Progenitor cell of endocrine pancreas (in vitro differentiated cells): ENCODE measurements around the gene PPP3R1. TPM values are rescaled to one million over a fixed set of nuclear protein-coding genes. Genes with fewer than 3 reads are reported as not detected.

Experiments used
- DNase-seq: peaks from one replicate; pipeline ENCODE4 v3.0.0; 2021; ENCODE audit warnings: low spot score; ENCODE audit not compliant: unreplicated experiment
- H3K27ac Mint-ChIP-seq: 2 replicates; pipeline ENCODE4 v1.8.0; 2021; ENCODE audit warnings: mild to moderate bottlenecking, moderate library complexity, mixed read lengths
- H3K27me3 Mint-ChIP-seq: 2 replicates; pipeline ENCODE4 v1.8.0; 2021; ENCODE audit warnings: mixed read lengths
- H3K36me3 Mint-ChIP-seq: 2 replicates; pipeline ENCODE4 v1.8.0; 2022; ENCODE audit warnings: mixed read lengths; ENCODE audit not compliant: insufficient read depth
- H3K4me1 Mint-ChIP-seq: 2 replicates; pipeline ENCODE4 v1.8.0; 2021; ENCODE audit warnings: low read depth, mixed read lengths
- H3K4me3 Mint-ChIP-seq: 2 replicates; pipeline ENCODE4 v1.8.0; 2021; ENCODE audit warnings: low read depth, mild to moderate bottlenecking, moderate library complexity, mixed read lengths
- H3K9me3 Mint-ChIP-seq: 2 replicates; pipeline ENCODE4 v1.8.0; 2021; ENCODE audit warnings: low read depth, mixed read lengths
- total RNA-seq: library from RNA; stranded (reverse); gene quantifications from 2 replicates; pipeline ENCODE4 v1.2.1, GENCODE V29; 2021
- TF ChIP-seq, protein P1 (sequence below): fragments of 200-600 bp; sonication (generic); IDR thresholded peaks from one replicate; pipeline ENCODE4 v1.5.0; 2021; ENCODE audit warnings: antibody characterized with exemption, mild to moderate bottlenecking; ENCODE audit not compliant: unreplicated experiment

Gene PPP3R1
- total RNA-seq, 1 donor from 2014 or later: 48.5 TPM

DNA sequence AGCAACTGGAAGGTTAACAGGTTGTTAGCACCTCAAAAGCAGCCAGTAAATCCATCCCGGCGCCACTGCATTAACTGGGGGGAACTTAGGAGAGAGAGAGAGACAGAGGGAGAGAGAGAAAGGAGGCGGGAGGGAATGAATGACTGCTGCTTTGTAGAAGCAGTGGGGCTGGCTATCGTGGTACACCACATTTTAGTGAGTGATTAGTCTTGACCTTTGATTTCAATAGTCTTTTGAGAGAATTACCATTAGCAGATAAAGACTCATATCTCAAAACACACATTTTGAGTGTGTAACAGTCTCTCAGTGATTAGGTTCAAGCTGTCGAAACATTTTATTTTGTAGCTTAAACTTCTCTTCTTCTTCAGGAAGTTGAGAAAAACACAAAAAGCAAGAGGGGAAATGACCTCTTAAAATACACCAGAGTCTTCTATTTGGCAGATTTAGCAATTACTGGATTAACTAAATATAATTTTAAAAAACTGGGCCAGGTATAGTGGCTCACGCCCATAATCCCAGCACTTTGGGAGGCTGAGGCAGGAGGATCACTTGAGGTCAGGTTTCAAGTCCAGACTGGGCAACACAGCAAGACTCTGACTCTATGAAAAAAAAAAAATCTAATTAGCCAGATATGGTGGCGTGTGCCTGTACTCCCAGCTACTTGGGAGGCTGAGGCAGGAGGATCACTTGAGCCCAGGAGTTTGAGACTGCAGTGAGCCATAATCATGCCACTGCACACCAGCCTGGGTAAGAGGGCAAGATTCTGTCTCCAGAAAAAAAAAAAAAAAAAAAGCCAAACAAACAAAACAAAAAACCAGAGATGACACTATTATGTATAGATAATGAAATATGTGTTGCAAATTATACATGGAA is 116.6 kb downstream of the PPP3R1 start:
- peaks cover 7% of the 10 kb centered on the region for H3K36me3 Mint-ChIP-seq
- H3K9me3 Mint-ChIP-seq: no peaks in the 10 kb centered on the region
- no peaks in the 10 kb centered on the region for H3K27me3 Mint-ChIP-seq
- TF ChIP-seq, protein P1, sequence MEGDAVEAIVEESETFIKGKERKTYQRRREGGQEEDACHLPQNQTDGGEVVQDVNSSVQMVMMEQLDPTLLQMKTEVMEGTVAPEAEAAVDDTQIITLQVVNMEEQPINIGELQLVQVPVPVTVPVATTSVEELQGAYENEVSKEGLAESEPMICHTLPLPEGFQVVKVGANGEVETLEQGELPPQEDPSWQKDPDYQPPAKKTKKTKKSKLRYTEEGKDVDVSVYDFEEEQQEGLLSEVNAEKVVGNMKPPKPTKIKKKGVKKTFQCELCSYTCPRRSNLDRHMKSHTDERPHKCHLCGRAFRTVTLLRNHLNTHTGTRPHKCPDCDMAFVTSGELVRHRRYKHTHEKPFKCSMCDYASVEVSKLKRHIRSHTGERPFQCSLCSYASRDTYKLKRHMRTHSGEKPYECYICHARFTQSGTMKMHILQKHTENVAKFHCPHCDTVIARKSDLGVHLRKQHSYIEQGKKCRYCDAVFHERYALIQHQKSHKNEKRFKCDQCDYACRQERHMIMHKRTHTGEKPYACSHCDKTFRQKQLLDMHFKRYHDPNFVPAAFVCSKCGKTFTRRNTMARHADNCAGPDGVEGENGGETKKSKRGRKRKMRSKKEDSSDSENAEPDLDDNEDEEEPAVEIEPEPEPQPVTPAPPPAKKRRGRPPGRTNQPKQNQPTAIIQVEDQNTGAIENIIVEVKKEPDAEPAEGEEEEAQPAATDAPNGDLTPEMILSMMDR: no peak
- no peak for DNase-seq
- peaks cover 5% of the 10 kb centered on the region for H3K4me1 Mint-ChIP-seq
- H3K27ac Mint-ChIP-seq: no peak overlapping the region
- no peak overlapping the region for H3K4me3 Mint-ChIP-seq

DNA sequence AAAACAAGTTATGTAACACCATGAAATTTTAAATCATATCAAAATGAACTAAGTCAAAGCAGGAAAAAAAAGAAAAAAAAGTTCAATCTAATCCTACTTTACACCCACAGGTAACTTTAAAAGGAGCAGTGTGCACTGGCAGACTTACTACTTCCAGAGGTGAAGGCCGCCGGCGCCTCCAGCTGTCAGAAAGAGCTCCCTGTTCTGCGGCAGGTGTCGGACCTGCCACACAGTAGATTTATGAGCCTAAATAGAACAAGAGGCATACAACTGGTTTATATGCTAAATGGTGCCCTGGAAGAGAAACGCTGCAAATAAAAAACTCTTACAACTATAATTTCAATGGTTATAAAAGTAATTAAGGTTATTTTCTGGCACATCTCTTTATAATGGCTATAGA is 117.8 kb downstream of the PPP3R1 start:
- no peak for DNase-seq
- Mint-ChIP-seq H3K27ac (peak overlapping the region; percentile 29), H3K27me3 (no peaks in the 10 kb centered on the region), H3K4me1 (peaks cover 5% of the 10 kb centered on the region), H3K9me3 (no peaks in the 10 kb centered on the region), H3K4me3 (no peak overlapping the region), H3K36me3 (peaks cover 8% of the 10 kb centered on the region)
- TF ChIP-seq, protein P1: no peak

DNA sequence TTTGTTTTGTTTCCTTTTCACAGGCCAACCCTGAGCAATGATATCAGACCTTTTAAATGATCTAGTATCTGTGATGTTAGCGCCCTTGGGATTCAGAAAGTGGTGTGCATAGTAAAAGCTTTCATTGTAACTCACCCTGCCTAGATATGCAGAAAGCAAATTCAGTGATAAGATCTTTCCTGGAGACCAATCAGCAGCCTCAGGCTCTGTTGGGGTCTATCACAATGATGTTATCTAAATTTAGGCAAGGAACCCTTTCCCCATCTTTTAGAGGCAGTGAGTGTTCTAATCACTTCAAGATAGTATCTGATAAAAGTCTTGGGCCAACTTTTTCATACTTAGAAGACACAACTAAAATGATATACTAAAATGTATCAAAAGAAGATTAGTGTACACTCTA is 118.2 kb downstream of the PPP3R1 start:
- Mint-ChIP-seq H3K4me1 (peaks cover 5% of the 10 kb centered on the region), H3K36me3 (peaks cover 8% of the 10 kb centered on the region), H3K27ac (no peak overlapping the region), H3K27me3 (no peaks in the 10 kb centered on the region), H3K4me3 (no peak overlapping the region), H3K9me3 (no peaks in the 10 kb centered on the region)
- TF ChIP-seq, protein P1: no peak
- DNase-seq: no peak

Other genes with a start within 250 kb of the PPP3R1 start
- gene C1D, start 189.5 kb downstream of the PPP3R1 start, total RNA-seq: 17.7 and 19.0 TPM in 2 replicates
- gene PNO1, start 94.6 kb downstream of the PPP3R1 start, total RNA-seq: 12.8 and 16.2 TPM in 2 replicates
- gene CNRIP1, start 67.4 kb upstream of the PPP3R1 start, total RNA-seq: not detected in 2 replicates
- gene PLEK, start 112.8 kb upstream of the PPP3R1 start, total RNA-seq: 0.10 TPM in 1 of 2 replicates, not detected in the other
- 1.2 and 1.5 TPM in 2 replicates for gene FBXO48, start 214.8 kb upstream of the PPP3R1 start, total RNA-seq
- gene APLF, start 215.1 kb upstream of the PPP3R1 start, total RNA-seq: 10.6 and 11.6 TPM in 2 replicates